Mucosa of stomach (tissue), 1 donor: ENCODE measurements around the gene BLVRA.
"Not testable (repeated sequence)": the region's sequence is repeated elsewhere in the genome, so short reads cannot be mapped to it uniquely, and the experiment has no call there.

Experiments
- H3K27me3 ChIP-seq: one replicate; pipeline ENCODE4 v1.7.0; 2013; ENCODE audit warnings: mild to moderate bottlenecking, low read length; ENCODE audit not compliant: control insufficient read depth, insufficient read depth
- H3K36me3 ChIP-seq: one replicate; pipeline ENCODE4 v1.7.0; 2013; ENCODE audit warnings: low read length; ENCODE audit not compliant: control insufficient read depth, insufficient read depth
- H3K4me1 ChIP-seq: one replicate; pipeline ENCODE4 v1.7.0; 2013; ENCODE audit warnings: mild to moderate bottlenecking, low read length; ENCODE audit not compliant: control insufficient read depth, insufficient read depth
- H3K4me3 ChIP-seq: one replicate; pipeline ENCODE4 v1.7.0; 2013; ENCODE audit warnings: low read length
- H3K9ac ChIP-seq: one replicate; pipeline ENCODE4 v1.7.0; 2013; ENCODE audit warnings: mild to moderate bottlenecking, low read length, moderate library complexity
- H3K9me3 ChIP-seq: one replicate; pipeline ENCODE4 v1.7.0; 2013; ENCODE audit warnings: mild to moderate bottlenecking, low read length, moderate library complexity; ENCODE audit not compliant: control insufficient read depth
- donor health status: Pancreatic carcinoma.

BLVRA gene

DNA sequence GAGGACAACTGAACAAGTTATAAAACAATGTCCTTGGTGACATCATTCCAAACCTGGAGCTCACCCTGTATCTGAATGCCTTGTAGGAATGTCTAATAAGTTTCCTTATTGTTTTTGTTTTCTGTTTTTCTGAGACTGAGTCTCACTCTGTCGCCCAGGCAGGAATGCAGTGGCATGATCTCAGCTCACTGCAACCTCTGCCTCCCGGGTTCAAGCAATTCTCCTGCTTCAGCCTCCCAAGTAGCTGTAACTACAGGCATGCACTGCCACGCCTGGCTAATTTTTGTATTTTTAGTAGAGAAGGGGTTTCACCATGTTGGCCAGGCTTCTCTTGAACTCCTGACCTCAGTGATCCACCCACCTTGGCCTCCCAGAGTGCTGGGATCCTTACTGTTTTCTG, 27.0 kb upstream of the BLVRA start:
- not testable (repeated sequence) for H3K27me3 ChIP-seq, H3K9ac ChIP-seq, H3K36me3 ChIP-seq, H3K4me3 ChIP-seq, H3K4me1 ChIP-seq, H3K9me3 ChIP-seq

DNA sequence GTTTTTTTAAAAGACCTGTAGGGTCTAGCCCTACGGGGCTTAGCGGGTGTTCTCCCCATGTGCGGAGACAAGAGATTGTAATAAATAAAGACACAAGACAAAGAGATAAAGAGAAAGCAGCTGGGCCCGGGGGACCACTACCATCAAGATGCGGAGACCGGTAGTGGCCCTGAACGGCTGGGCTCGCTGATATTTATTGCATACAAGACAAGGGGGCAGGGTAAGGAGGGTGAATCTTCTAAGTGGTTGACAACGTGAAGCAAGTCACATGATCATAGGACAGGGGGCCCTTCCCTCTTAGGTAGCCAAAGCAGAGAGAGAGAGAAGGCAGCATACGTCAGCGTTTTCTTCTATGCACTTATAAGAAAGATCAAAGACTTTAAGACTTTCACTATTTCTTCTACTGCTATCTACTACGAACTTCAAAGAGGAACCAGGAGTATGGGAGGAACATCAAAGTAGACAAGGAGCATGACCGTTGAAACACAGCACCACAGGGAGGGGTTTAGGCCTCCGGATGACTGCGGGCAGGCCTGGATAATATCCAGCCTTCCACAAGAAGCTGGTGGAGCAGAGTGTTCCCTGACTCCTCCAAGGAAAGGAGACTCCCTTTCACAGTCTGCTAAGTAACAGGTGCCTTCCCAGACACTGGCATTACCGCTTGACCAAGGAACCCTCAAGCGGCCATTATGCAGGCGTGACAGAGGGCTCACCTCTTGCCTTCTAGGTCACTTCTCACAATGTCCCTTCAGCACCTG, 23.7 kb upstream of the BLVRA start:
- not testable (repeated sequence) for H3K4me1 ChIP-seq, H3K9ac ChIP-seq, H3K4me3 ChIP-seq, H3K9me3 ChIP-seq, H3K36me3 ChIP-seq, H3K27me3 ChIP-seq

DNA sequence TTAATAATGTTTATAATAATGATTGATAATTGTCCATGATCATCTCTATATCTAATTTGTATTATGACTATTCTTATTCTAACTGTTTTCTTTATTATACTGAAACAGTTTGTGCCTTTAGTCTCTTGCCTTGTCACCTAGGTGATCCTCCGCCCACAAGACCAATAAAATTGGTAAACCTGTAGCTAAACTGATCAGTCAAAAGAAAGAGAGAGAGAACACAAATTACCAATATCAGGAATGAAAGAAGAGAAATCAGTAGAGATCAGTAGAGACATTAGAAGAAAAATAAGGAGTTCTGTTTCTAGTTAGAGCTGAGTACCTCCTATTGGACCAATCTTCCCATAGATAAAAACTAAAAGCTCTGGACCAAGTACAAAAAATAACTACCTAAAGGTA, 23.1 kb upstream of the BLVRA start:
- H3K9ac ChIP-seq, result no peak overlapping the region
- H3K4me3 ChIP-seq, result no peak overlapping the region
- no peaks in the 10 kb centered on the region for H3K36me3 ChIP-seq
- H3K4me1 ChIP-seq, result no peaks in the 10 kb centered on the region
- no peaks in the 10 kb centered on the region for H3K9me3 ChIP-seq
- H3K27me3 ChIP-seq, result no peaks in the 10 kb centered on the region

DNA sequence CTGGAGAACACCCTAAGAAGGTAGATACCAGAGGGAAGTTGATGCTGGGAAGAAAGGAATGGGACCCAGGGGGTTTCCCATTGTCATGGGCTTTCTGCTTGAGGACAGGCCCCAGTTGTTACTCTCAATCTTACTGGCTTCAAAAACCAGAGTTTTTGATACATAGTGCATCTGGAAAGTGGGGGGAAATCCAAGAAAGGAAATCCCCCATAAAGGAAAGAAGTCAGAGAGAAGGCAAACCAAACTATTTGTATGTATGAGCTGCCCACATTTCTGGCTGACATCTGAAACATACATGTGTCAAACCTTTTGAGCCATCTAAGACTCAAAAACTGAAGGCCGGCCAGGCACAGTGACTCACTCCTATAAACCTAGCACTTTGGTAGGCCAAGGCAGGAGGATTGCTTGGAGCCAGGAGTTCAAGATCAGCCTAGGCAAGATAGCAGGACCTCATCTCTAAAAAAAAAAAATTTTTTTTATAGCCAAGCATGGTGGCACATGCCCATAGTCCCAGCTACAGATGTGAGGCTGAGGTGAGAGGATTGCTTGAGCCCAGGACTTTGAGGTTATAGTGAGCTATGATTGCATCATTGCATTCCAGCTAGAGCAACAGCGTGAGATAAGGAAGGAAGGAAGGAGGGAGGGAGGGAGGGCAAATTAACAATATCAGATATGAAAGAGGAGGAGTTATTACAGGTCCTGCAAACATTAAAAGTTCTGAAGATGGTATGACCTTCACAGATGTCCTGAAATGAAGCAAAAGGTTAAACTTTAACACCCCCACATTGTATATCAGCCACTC, 22.5 kb upstream of the BLVRA start:
- Histone ChIP-seq H3K36me3 (no peaks in the 10 kb centered on the region), H3K27me3 (no peaks in the 10 kb centered on the region), H3K4me1 (no peaks in the 10 kb centered on the region), H3K9ac (no peak overlapping the region), H3K4me3 (no peak overlapping the region), H3K9me3 (no peaks in the 10 kb centered on the region)

DNA sequence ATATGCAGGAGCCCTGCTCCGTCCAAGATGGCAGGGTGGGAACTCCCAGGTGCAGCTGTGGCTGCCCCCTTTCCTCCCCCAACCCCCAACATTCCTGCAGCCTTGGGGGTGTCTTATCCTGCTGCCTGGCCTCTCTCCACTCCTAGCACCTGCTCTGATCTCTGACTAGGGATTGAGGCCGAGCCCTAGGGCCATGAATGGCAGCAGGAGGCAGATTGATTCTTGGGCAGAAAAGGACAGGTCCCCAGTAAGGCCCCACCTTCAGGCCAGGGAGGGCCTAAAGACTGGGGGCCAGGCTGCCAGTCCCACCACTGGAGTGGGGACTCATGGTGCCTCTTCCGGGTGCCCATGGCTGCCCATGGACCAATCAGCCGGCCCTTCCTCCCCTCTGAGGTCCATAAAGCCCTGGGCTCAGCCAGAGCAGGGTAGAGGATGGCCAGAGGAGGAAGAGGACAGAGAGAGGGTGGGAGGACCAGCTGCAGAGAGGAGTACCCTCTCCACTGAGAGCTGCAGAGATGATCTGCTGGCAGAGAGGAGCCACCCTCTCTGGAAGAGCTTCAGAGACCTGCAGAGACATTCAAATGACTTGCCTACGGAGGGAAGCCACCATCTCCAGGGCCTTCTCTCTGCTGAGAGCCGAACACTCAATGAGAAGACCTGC, 20.9 kb upstream of the BLVRA start:
- H3K4me3 ChIP-seq, result no peak overlapping the region
- no peaks in the 10 kb centered on the region for H3K27me3 ChIP-seq
- no peaks in the 10 kb centered on the region for H3K9me3 ChIP-seq
- H3K9ac ChIP-seq, result no peak overlapping the region
- no peaks in the 10 kb centered on the region for H3K36me3 ChIP-seq
- H3K4me1 ChIP-seq, result no peaks in the 10 kb centered on the region

DNA sequence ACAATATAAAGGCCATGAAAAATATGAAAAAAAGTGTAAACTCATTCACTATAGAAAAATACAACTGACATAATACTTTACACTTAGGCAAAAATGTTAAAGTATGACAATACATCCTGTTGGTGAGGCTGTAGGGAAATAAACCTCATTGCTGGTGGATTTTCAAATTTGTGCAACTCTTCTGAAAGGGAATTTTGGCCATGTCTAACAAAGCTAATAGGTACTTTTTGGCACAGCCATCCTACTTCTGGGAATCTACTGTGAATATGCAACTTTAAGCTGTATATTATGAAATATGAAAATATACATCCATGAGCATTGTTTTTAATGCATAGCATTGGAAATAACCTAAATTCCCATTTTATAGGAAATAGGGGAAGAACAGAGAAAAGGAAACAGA, 15.8 kb upstream of the BLVRA start:
- Histone ChIP-seq H3K4me1 (no peaks in the 10 kb centered on the region), H3K36me3 (no peaks in the 10 kb centered on the region), H3K4me3 (no peak overlapping the region), H3K9me3 (no peaks in the 10 kb centered on the region), H3K27me3 (no peaks in the 10 kb centered on the region), H3K9ac (no peak overlapping the region)

DNA sequence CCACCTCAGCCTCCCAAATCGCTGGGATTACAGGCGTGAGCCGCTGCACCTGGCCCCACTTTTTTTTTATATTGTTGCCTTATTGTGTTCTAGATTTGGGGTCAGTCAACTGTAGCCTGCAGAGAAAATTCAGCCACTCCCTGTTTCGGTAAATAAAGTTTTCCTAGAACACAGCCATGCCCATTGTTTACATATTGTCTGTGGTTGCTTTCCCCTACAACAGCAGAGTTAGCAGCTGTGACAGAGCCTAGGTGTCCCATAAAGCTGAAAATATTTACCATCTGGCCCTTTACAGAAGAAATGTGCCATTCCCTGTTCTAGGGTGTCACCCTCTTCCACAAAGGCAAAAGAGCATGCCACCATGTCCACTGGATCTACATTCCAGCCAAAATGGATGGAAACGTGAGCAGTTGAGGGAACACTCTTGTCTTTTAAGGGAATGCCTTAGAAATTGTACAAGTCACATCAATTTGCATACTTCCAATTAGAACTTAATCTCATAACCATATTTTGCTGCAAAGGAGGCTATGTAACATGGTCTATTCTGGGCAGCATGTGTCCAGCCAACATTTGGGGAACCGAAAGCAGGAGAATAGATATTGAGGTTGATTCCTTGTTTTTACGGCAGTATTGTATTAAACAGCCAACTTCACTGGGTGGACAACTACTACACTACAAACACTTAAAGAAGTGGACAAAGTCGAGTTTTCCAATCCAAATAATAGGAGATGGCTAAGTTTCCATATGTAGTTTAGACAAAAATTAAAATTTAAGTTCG, 11.0 kb upstream of the BLVRA start:
- no peak overlapping the region for H3K9ac ChIP-seq
- H3K4me1 ChIP-seq, result no peaks in the 10 kb centered on the region

DNA sequence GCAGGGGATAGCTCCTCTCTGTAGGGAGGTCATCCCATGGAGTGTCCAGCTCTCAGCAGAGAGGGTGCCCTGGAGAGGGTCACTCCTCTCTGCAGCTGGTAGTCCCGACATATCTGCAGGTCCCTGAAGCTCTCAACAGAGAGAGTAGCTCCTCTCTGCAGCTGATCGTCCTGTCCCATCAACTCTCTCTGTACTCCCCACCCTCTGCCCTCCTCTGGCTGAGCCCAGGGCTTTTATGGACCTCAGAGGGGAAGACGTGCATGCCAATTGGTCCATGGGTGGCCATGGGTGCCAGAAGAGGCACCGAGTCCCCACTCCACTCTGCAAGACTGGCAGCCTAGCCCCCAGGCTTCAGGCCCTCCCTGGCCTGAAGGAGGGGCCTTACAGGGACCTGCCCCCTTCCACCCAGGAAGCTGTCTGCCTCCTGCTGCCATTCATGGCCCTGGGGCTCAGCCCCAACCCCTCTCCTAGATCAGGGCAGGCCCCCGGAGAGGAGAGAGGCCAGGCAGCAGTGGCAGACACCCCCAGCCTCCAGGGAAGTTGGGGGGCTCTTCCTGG, 9.0 kb upstream of the BLVRA start:
- Histone ChIP-seq H3K9me3 (no peaks in the 10 kb centered on the region), H3K4me1 (no peaks in the 10 kb centered on the region), H3K4me3 (no peak overlapping the region), H3K27me3 (no peaks in the 10 kb centered on the region), H3K36me3 (no peaks in the 10 kb centered on the region), H3K9ac (no peak overlapping the region)

More for the DNA sequence above, 11.0 kb upstream of the BLVRA start:
- Histone ChIP-seq H3K27me3 (no peaks in the 10 kb centered on the region), H3K36me3 (no peaks in the 10 kb centered on the region), H3K9me3 (no peaks in the 10 kb centered on the region), H3K4me3 (no peak overlapping the region)

DNA sequence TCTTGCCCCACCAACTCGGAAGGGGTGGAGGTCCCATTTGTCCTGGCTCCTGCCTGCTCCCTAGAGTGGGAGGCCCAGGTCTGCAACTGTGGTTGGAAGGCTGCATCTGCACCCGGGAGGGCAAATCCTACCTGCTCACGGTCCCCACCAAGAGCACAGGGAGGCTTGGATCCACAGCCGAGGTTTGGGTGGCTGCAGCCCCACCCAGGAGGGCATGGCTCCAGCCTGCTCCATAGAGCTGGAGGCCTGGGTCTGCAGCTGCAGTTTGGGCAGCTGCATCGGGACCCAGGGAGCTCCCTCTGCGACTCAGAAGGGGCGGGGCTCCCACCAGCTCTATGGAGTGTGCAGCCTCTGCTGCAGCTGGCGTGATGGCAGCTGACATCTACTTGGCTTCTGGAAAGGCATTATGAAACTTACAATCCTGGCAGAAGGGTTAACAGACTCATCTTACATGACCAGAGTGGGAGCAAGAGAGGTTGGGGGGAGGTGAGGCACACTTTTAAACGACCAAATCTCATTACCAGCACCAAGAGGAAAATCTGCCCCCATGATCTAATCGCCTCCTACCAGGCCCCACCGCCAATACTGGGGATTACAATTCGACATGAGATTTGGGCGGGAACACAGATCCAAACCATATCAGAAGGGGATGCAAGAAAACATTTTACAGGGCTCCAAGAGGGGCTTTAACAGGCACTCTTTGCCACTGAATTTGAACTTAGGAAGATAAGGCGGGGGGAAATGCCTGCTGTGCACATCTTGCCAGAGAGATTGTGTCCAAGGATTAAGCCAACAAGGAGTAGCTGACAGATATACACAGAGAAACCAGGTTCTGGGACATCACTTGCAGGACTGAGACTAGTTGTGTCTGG, 8.2 kb upstream of the BLVRA start:
- Histone ChIP-seq H3K27me3 (no peaks in the 10 kb centered on the region), H3K9ac (no peak overlapping the region), H3K9me3 (no peaks in the 10 kb centered on the region), H3K36me3 (no peaks in the 10 kb centered on the region), H3K4me1 (no peaks in the 10 kb centered on the region), H3K4me3 (no peak overlapping the region)

DNA sequence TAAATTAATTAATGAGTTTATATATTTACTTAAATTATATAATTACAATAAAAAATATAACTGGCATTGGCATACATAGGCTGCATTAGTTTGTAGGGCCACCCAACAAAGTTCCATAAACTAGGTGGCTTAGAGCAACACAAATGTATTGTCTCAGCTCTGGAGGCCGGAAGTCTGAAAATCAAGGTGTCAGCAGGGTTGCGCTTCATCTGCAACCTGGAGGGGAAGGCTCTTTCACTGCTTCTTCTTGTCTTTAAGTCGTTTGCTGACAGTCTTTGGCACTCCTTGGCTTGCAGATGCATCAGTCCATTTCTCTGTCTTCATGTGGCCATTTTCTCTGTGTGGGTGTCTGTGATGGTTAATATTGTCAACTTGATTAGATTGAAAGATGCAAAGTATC, 6.1 kb upstream of the BLVRA start:
- Histone ChIP-seq H3K9me3 (no peaks in the 10 kb centered on the region), H3K4me1 (no peaks in the 10 kb centered on the region), H3K27me3 (peaks cover under 1% of the 10 kb centered on the region), H3K4me3 (no peak overlapping the region), H3K9ac (no peak overlapping the region), H3K36me3 (no peaks in the 10 kb centered on the region)

DNA sequence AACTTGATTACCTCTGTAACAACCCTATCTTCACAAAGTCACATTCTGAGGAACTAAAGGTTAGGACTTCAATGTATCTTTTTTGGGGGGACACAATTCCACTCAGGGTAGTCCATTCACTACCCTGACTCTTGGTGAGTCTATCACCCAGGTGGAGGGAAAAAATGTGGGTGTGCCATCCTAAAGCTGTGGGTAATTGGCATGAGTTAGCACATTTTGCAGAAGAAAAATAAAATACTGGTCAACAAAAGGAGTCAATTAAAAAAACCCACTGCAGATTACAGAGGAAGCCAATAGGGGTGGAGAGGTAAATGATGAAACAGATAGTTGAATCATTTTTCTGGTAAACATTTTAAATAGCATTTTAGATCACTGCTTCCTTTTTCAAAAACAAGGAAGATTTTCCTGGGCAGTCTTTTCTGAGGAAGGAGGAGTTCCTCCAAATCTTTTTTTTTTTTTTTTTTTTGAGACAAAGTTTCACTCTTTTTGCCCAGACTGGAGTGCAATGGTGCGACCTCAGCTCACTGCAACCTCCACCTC, 5.1 kb upstream of the BLVRA start:
- Histone ChIP-seq H3K4me3 (no peak overlapping the region), H3K9ac (no peak overlapping the region), H3K4me1 (no peaks in the 10 kb centered on the region), H3K9me3 (no peaks in the 10 kb centered on the region), H3K36me3 (no peaks in the 10 kb centered on the region), H3K27me3 (peaks cover 6% of the 10 kb centered on the region)
